ENCODE data around the gene ZNF354C. TPM values are rescaled to one million over a fixed set of nuclear protein-coding genes. Genes with fewer than 3 reads are reported as not detected.

ZNF354C gene
- total RNA-seq, 1 experiment from 2014 or later: 0.07 TPM

DNA sequence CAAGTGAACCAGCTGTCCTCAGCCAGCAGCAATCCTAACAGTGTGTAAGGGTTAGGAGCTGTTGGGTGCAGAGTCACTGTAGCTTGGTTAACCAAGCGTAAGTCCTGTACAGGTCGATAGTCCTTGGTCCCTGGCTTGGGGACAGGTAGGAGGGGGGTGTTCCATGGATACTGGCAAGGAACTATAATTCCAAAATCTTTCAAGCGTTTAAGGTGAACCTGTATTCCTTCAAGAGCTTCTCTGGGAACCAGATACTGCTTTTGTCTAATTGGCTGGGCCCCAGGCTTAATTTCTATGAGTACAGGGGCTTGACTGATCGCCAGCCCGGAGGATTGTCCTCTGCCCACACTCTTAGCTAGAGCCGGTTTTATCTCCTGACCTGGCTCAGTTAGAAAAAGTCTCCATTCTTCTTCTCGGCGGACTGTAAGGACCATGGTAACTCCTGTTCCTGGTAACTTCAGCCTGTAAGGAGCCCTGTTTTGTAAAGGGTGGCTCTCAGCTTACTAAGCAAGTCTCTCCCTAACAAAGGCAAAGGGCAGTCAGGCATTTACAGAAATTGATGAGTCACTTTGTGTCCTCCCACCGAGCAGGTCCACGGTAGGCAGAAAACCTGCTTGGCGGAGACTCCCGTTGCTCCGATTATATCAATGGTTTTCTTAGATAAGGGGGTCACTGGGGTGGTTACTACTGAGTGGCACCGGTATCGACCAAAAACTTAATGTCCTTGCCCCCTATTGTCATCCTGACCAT, 6.0 kb upstream of the ZNF354C start:
- intact Hi-C loops (cut with micrococcal nuclease): no loop called here
- Histone ChIP-seq H3K27ac (ENCODE audit: low read depth, low read length) (no peak overlapping the region), H3K4me3 (replicated peaks in 1 of 2; ENCODE audit: low read depth in 1 of 2, low read length in 2 of 2) (no peak overlapping the region), H3K4me2 (ENCODE audit: low read length) (no peak overlapping the region), H4K20me1 (ENCODE audit: insufficient read depth) (no peaks in the 10 kb centered on the region), H3K9me3 (ENCODE audit: control insufficient read depth in 1 of 2, insufficient read depth in 1 of 2, low read depth in 1 of 2, low read length in 2 of 2) (peaks cover 0 to under 1% of the 10 kb centered on the region in 2 experiments; a peak in 1 of 4 replicates), H2AFZ (ENCODE audit: low read depth, low read length, poor library complexity, severe bottlenecking) (no peak overlapping the region), H3K9me2 (ENCODE audit: insufficient read depth) (no peaks in the 10 kb centered on the region), H3K4me1 (ENCODE audit: control insufficient read depth in 1 of 2, insufficient read depth in 2 of 2, low read length in 2 of 2) (no peaks in the 10 kb centered on the region), H3K79me2 (ENCODE audit: insufficient read depth, low read length) (no peaks in the 10 kb centered on the region), H3K9ac (ENCODE audit: low read length) (no peak overlapping the region), H3K27me3 (ENCODE audit: insufficient read depth, low read length) (no peaks in the 10 kb centered on the region), H3K36me3 (ENCODE audit: control insufficient read depth in 1 of 2, insufficient read depth in 2 of 2, low read length in 2 of 2) (no peaks in the 10 kb centered on the region)
- DNase-seq (ENCODE audit: low read depth, low spot score): no peak
- CTCF ChIA-PET: no interaction called here
- TF ChIP-seq RAD21 (IDR thresholded peaks at IDR 0.05; ENCODE audit: low read depth) (no peak), FOSL1 (IDR thresholded peaks at IDR 0.05; ENCODE audit: low read depth) (no peak), SIN3A (IDR thresholded peaks at IDR 0.05; ENCODE audit: low read depth) (no peak), CBX3 (IDR thresholded peaks at IDR 0.05; ENCODE audit: low read depth) (no peak), ELF1 (IDR thresholded peaks at IDR 0.05; ENCODE audit: borderline replicate concordance, low read depth) (no peak), CTCF (IDR thresholded peaks at IDR 0.05 in 2 of 3, conservative IDR thresholded peaks at IDR 0.05 in 1 of 3; ENCODE audit: borderline replicate concordance in 1 of 3, insufficient read depth in 1 of 3, low read depth in 2 of 3, low read length in 2 of 3) (no peak), SP1 (IDR thresholded peaks at IDR 0.05; ENCODE audit: low read depth) (no peak), TCF7L2 (IDR thresholded peaks at IDR 0.05; ENCODE audit: borderline replicate concordance, extremely low read depth, insufficient read depth, insufficient read length) (no peak), CEBPB (IDR thresholded peaks at IDR 0.05; ENCODE audit: low read depth) (no peak), EZH2 (IDR thresholded peaks at IDR 0.05) (no peak)
- TF ChIP-seq, protein P1, sequence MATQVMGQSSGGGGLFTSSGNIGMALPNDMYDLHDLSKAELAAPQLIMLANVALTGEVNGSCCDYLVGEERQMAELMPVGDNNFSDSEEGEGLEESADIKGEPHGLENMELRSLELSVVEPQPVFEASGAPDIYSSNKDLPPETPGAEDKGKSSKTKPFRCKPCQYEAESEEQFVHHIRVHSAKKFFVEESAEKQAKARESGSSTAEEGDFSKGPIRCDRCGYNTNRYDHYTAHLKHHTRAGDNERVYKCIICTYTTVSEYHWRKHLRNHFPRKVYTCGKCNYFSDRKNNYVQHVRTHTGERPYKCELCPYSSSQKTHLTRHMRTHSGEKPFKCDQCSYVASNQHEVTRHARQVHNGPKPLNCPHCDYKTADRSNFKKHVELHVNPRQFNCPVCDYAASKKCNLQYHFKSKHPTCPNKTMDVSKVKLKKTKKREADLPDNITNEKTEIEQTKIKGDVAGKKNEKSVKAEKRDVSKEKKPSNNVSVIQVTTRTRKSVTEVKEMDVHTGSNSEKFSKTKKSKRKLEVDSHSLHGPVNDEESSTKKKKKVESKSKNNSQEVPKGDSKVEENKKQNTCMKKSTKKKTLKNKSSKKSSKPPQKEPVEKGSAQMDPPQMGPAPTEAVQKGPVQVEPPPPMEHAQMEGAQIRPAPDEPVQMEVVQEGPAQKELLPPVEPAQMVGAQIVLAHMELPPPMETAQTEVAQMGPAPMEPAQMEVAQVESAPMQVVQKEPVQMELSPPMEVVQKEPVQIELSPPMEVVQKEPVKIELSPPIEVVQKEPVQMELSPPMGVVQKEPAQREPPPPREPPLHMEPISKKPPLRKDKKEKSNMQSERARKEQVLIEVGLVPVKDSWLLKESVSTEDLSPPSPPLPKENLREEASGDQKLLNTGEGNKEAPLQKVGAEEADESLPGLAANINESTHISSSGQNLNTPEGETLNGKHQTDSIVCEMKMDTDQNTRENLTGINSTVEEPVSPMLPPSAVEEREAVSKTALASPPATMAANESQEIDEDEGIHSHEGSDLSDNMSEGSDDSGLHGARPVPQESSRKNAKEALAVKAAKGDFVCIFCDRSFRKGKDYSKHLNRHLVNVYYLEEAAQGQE (IDR thresholded peaks at IDR 0.05; ENCODE audit: low read depth): no peak
- TF ChIP-seq, protein P2, sequence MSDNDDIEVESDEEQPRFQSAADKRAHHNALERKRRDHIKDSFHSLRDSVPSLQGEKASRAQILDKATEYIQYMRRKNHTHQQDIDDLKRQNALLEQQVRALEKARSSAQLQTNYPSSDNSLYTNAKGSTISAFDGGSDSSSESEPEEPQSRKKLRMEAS (IDR thresholded peaks at IDR 0.05): no peak
- BruUV-seq (replicated peaks): no TSS peak
- RAD21 ChIA-PET (ENCODE audit: low non-redundant PET in 1 of 2, low total read pairs in 2 of 2, uncharacterized antibody in 2 of 2, unreplicated experiment in 2 of 2): no interaction called here
- ATAC-seq: no peak
- POLR2A ChIA-PET: no interaction called here
